SK-N-SH (cell line): Measurements from ENCODE around the gene DERA. TPM values are rescaled to one million over a fixed set of nuclear protein-coding genes. Genes with fewer than 3 reads are reported as not detected.

Experiments used
- CTCF ChIA-PET: fragments of 300-600, 350-600 bp; formaldehyde crosslinking; extraction: SDS; loops from one replicate; lab custom pipeline; 2021; lab: Yijun Ruan, JAX
- POLR2A ChIA-PET: fragments of 350-600 bp; sonication (Branson Sonifier 250); formaldehyde crosslinking; extraction: SDS; loops from one replicate; lab custom pipeline; 2020; ENCODE audit warnings: antibody characterized with exemption, inconsistent platforms; lab: Yijun Ruan, JAX
- DNase-seq: peaks from one replicate; pipeline ENCODE4 v3.0.0; 2012
- H2AFZ ChIP-seq: fragments of 200-600 bp; sonication (generic); 2 replicates; pipeline ENCODE4 v1.8.1; 2016; ENCODE audit warnings: antibody characterized with exemption, mild to moderate bottlenecking, low read depth
- H3F3A ChIP-seq: fragments of 200-600 bp; sonication (generic); replicated peaks from 2 replicates; pipeline ENCODE3; 2016; ENCODE audit warnings: antibody characterized with exemption, mild to moderate bottlenecking; ENCODE audit not compliant: insufficient read depth
- H3K27ac ChIP-seq, 2 experiments: fragments of 200-500 bp in 1 of 2; fragments of 200-600 bp in 1 of 2; sonication (Bioruptor generic) in 1 of 2; sonication (generic), shearing (Covaris generic) in 1 of 2; 2 replicates each; pipeline versions ENCODE4 v1.5.1 to v1.6.1; 2014 to 2016; ENCODE audit warnings: low read depth in 2 of 2, inconsistent platforms in 1 of 2, low read length in 1 of 2, mild to moderate bottlenecking in 1 of 2, mixed read lengths in 1 of 2
- H3K27me3 ChIP-seq: fragments of 200-600 bp; sonication (generic), shearing (Covaris generic); 2 replicates; pipeline ENCODE4 v1.6.1; 2016; ENCODE audit warnings: mixed run types; ENCODE audit not compliant: insufficient read depth
- H3K36me3 ChIP-seq, 2 experiments: fragments of 200-500 bp in 1 of 2; fragments of 200-600 bp in 1 of 2; sonication (Bioruptor generic) in 1 of 2; sonication (generic) in 1 of 2; replicated peaks in 1 of 2; 2 replicates each; pipeline versions ENCODE3 to v1.5.1; 2014 to 2016; ENCODE audit warnings: low read length in 1 of 2, mild to moderate bottlenecking in 1 of 2; ENCODE audit not compliant: insufficient read depth in 2 of 2, control insufficient read depth in 1 of 2
- H3K4me1 ChIP-seq, 2 experiments: fragments of 200-500 bp in 1 of 2; fragments of 200-600 bp in 1 of 2; sonication (Bioruptor generic) in 1 of 2; sonication (generic), shearing (Covaris generic) in 1 of 2; 2 replicates each; pipeline versions ENCODE4 v1.5.1 to v1.6.1; 2014 to 2016; ENCODE audit warnings: low read depth in 1 of 2, low read length in 1 of 2, mixed run types in 1 of 2; ENCODE audit not compliant: insufficient read depth in 2 of 2, control insufficient read depth in 1 of 2
- H3K4me2 ChIP-seq: fragments of 200-600 bp; sonication (generic), shearing (Covaris generic); 2 replicates; pipeline ENCODE4 v1.6.1; 2017; ENCODE audit warnings: mixed run types
- H3K4me3 ChIP-seq, 2 experiments: fragments of 200-500 bp in 1 of 2; fragments of 200-600 bp in 1 of 2; sonication (Bioruptor generic) in 1 of 2; sonication (generic), shearing (Covaris generic) in 1 of 2; 2 replicates each; pipeline versions ENCODE4 v1.5.1 to v1.8.1; 2014 to 2016; ENCODE audit warnings: low read depth in 2 of 2, inconsistent platforms in 1 of 2, low read length in 1 of 2, mild to moderate bottlenecking in 1 of 2, mixed read lengths in 1 of 2, moderate library complexity in 1 of 2
- H3K79me2 ChIP-seq: fragments of 200-600 bp; sonication (generic); 2 replicates; pipeline ENCODE4 v1.8.1; 2017; ENCODE audit warnings: mild to moderate bottlenecking; ENCODE audit not compliant: insufficient read depth
- H3K9ac ChIP-seq: fragments of 200-600 bp; sonication (generic); 2 replicates; pipeline ENCODE4 v1.6.1; 2017; ENCODE audit warnings: mixed run types
- H3K9me2 ChIP-seq: fragments of 200-600 bp; sonication (generic); 2 replicates; pipeline ENCODE4 v1.6.1; 2017; ENCODE audit warnings: mixed run types
- H3K9me3 ChIP-seq: fragments of 200-600 bp; sonication (generic); 2 replicates; pipeline ENCODE4 v1.6.1; 2017; ENCODE audit warnings: mixed run types, mild to moderate bottlenecking, moderate library complexity
- H4K20me1 ChIP-seq: fragments of 200-600 bp; sonication (generic); 2 replicates; pipeline ENCODE4 v1.6.1; 2017; ENCODE audit warnings: mild to moderate bottlenecking, mixed run types; ENCODE audit not compliant: insufficient read depth
- FOSL2 ChIP-seq: IDR thresholded peaks from 2 replicates; pipeline ENCODE4 v1.4.0; 2012; ENCODE audit warnings: low read depth, mild to moderate bottlenecking, moderate library complexity, borderline replicate concordance
- GABPA ChIP-seq: IDR thresholded peaks from 2 replicates; pipeline ENCODE4 v1.4.0; 2012; ENCODE audit warnings: low read depth, mild to moderate bottlenecking
- MXI1 ChIP-seq: IDR thresholded peaks from 2 replicates; pipeline ENCODE4 v1.6.1; 2012; ENCODE audit warnings: mild to moderate bottlenecking, low read depth, low read length, improper control_type of control experiment
- NFIC ChIP-seq: IDR thresholded peaks from 2 replicates; pipeline ENCODE4 v1.4.0; 2012; ENCODE audit warnings: borderline replicate concordance
- REST ChIP-seq: IDR thresholded peaks from 2 replicates; pipeline ENCODE4 v1.6.1; 2012; ENCODE audit warnings: mild to moderate bottlenecking, low read depth, low read length, moderate library complexity
- USF2 ChIP-seq: fragments of 150-350 bp; IDR thresholded peaks from 2 replicates; pipeline ENCODE4 v1.6.1; 2017; ENCODE audit warnings: antibody characterized with exemption, low read length, low read depth, borderline replicate concordance
- ZBTB33 ChIP-seq: IDR thresholded peaks from 2 replicates; pipeline ENCODE4 v1.4.0; 2012; ENCODE audit warnings: low read depth, borderline replicate concordance
- WGBS: methylation state at CpG from one replicate; pipeline ENCODE4 v1.1.6; 2017; ENCODE audit warnings: low lambda C conversion rate; 5-methylcytosine and 5-hydroxymethylcytosine counted together
- polyA plus RNA-seq, 3 experiments: library from polyadenylated mRNA; depleted of rRNA; stranded (reverse); fragments of >200 nt; gene quantifications; 2 replicates each; pipeline ENCODE4 v1.2.3, GENCODE V29; 2012

Gene DERA
- polyA plus RNA-seq, 1 of the 3 experiments (the other 2 are of a cell fraction) = 16.6 TPM

GRCh38 chr12:15956010-15956409 is 44.9 kb downstream of the DERA start:
- peaks cover 4% of the 10 kb centered on the region; the same call in 1 of the 2 replicates for H3K79me2 ChIP-seq
- H3K4me1 ChIP-seq = no peaks in the 10 kb centered on the region
- H3K36me3 ChIP-seq = peaks cover 5 to 15% of the 10 kb centered on the region in 2 experiments
- H3K27ac ChIP-seq = no peak overlapping the region
- 100% methylated on average over 1 of the region's 1 CpG for WGBS
- no peak overlapping the region for H3K9ac ChIP-seq
- H3F3A ChIP-seq = no peaks in the 10 kb centered on the region
- no peak for TF ChIP-seq MXI1
- no peaks in the 10 kb centered on the region for H3K27me3 ChIP-seq
- ChIA-PET CTCF (interaction anchor here (0.7 to 1.5 kb wide), 2 partner anchors 10 to 26 kb away, joined by 3 to 6 read pairs; no protein-coding TSS in a partner anchor), POLR2A (no interaction called here)
- no peak overlapping the region for H3K4me2 ChIP-seq
- no peaks in the 10 kb centered on the region for H3K9me3 ChIP-seq
- H2AFZ ChIP-seq = no peak overlapping the region
- no peaks in the 10 kb centered on the region for H3K9me2 ChIP-seq
- no peak overlapping the region for H3K4me3 ChIP-seq
- DNase-seq = no peak
- H4K20me1 ChIP-seq = no peaks in the 10 kb centered on the region

GRCh38 chr12:15956413-15957185 is 45.5 kb downstream of the DERA start:
- no peaks in the 10 kb centered on the region for H3K9me2 ChIP-seq
- no peaks in the 10 kb centered on the region for H3K27me3 ChIP-seq
- H3K36me3 ChIP-seq = peaks cover 5 to 21% of the 10 kb centered on the region in 2 experiments
- H2AFZ ChIP-seq = no peak overlapping the region
- DNase-seq = no peak
- H3K79me2 ChIP-seq = no peaks in the 10 kb centered on the region
- CTCF ChIA-PET = interaction anchor here (0.7 to 1.5 kb wide), 2 partner anchors 9 to 26 kb away, joined by 3 to 6 read pairs; no protein-coding TSS in a partner anchor
- no peaks in the 10 kb centered on the region for H4K20me1 ChIP-seq
- H3K4me1 ChIP-seq = no peaks in the 10 kb centered on the region
- H3F3A ChIP-seq = no peaks in the 10 kb centered on the region
- H3K27ac ChIP-seq = no peak overlapping the region
- H3K9me3 ChIP-seq = no peaks in the 10 kb centered on the region
- WGBS = 96% methylated on average over 9 of the region's 9 CpGs
- H3K4me2 ChIP-seq = no peak overlapping the region
- TF ChIP-seq ZBTB33 (no peak), REST (no peak), USF2 (no peak), GABPA (no peak), FOSL2 (no peak), NFIC (no peak)
- POLR2A ChIA-PET = no interaction called here
- no peak overlapping the region for H3K4me3 ChIP-seq
- no peak overlapping the region for H3K9ac ChIP-seq
